Type B pancreatic cell (in vitro differentiated cells): Measurements from ENCODE around the gene BICD1. TPM values are rescaled to one million over a fixed set of nuclear protein-coding genes. Genes with fewer than 3 reads are reported as not detected.

Experiments used
- DNase-seq: peaks from one replicate; pipeline ENCODE4 v3.0.0; 2021; ENCODE audit warnings: mixed read lengths; ENCODE audit not compliant: unreplicated experiment; ENCODE audit errors: extremely low spot score
- H3K27ac Mint-ChIP-seq: 2 replicates; pipeline ENCODE4 v1.8.0; 2021; ENCODE audit warnings: mild to moderate bottlenecking, mixed read lengths
- H3K27me3 Mint-ChIP-seq: 2 replicates; pipeline ENCODE4 v1.8.0; 2021; ENCODE audit warnings: mixed read lengths
- H3K36me3 Mint-ChIP-seq: 2 replicates; pipeline ENCODE4 v1.8.0; 2021; ENCODE audit warnings: mixed read lengths
- H3K4me1 Mint-ChIP-seq: one replicate; pipeline ENCODE4 v1.8.0; 2021; ENCODE audit warnings: mixed read lengths; ENCODE audit not compliant: unreplicated experiment
- H3K4me3 Mint-ChIP-seq: 2 replicates; pipeline ENCODE4 v1.8.0; 2021; ENCODE audit warnings: mild to moderate bottlenecking, mixed read lengths
- H3K9me3 Mint-ChIP-seq: 2 replicates; pipeline ENCODE4 v1.8.0; 2021; ENCODE audit warnings: mixed read lengths
- total RNA-seq: library from RNA; stranded (reverse); gene quantifications from 2 replicates; pipeline ENCODE4 v1.2.1, GENCODE V29; 2021; ENCODE audit warnings: low replicate concordance
- TF ChIP-seq, protein P1 (sequence below): fragments of 200-600 bp; sonication (generic); conservative IDR thresholded peaks from 2 replicates; pipeline ENCODE4 v1.5.0; 2021; ENCODE audit warnings: antibody characterized with exemption, mild to moderate bottlenecking

BICD1 gene
- total RNA-seq, 1 donor from 2014 or later, result 37.7 TPM

- Mint-ChIP-seq H3K27ac (peak overlapping the region; percentile 44), H3K4me3 (no peak overlapping the region), H3K27me3 (no peaks in the 10 kb centered on the region), H3K9me3 (peaks cover 5% of the 10 kb centered on the region), H3K4me1 (peaks cover 4% of the 10 kb centered on the region), H3K36me3 (peaks cover 24% of the 10 kb centered on the region)
- TF ChIP-seq, protein P1, sequence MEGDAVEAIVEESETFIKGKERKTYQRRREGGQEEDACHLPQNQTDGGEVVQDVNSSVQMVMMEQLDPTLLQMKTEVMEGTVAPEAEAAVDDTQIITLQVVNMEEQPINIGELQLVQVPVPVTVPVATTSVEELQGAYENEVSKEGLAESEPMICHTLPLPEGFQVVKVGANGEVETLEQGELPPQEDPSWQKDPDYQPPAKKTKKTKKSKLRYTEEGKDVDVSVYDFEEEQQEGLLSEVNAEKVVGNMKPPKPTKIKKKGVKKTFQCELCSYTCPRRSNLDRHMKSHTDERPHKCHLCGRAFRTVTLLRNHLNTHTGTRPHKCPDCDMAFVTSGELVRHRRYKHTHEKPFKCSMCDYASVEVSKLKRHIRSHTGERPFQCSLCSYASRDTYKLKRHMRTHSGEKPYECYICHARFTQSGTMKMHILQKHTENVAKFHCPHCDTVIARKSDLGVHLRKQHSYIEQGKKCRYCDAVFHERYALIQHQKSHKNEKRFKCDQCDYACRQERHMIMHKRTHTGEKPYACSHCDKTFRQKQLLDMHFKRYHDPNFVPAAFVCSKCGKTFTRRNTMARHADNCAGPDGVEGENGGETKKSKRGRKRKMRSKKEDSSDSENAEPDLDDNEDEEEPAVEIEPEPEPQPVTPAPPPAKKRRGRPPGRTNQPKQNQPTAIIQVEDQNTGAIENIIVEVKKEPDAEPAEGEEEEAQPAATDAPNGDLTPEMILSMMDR, result no peak
- DNase-seq, result no peak
Measured at GRCh38 chr12:32292151-32292550, 185.5 kb downstream of the BICD1 start.

GRCh38 chr12:32293808-32294419 is 187.3 kb downstream of the BICD1 start:
- TF ChIP-seq, protein P1, result peak; percentile 58
- peaks cover 24% of the 10 kb centered on the region for H3K36me3 Mint-ChIP-seq
- peaks cover 4% of the 10 kb centered on the region for H3K4me1 Mint-ChIP-seq
- peaks cover 5% of the 10 kb centered on the region for H3K9me3 Mint-ChIP-seq
- no peaks in the 10 kb centered on the region for H3K27me3 Mint-ChIP-seq
- no peak overlapping the region for H3K27ac Mint-ChIP-seq
- no peak for DNase-seq
- no peak overlapping the region for H3K4me3 Mint-ChIP-seq

- DNase-seq, result no peak
- H3K27ac Mint-ChIP-seq, result peak overlapping the region; percentile 12
- no peaks in the 10 kb centered on the region for H3K27me3 Mint-ChIP-seq
- H3K9me3 Mint-ChIP-seq, result no peaks in the 10 kb centered on the region
- H3K36me3 Mint-ChIP-seq, result peaks cover 14% of the 10 kb centered on the region
- H3K4me3 Mint-ChIP-seq, result no peak overlapping the region
- peaks cover 4% of the 10 kb centered on the region for H3K4me1 Mint-ChIP-seq
- TF ChIP-seq, protein P1, result no peak
Measured at GRCh38 chr12:32296567-32296966, 189.9 kb downstream of the BICD1 start.

- TF ChIP-seq, protein P1, result no peak
- no peaks in the 10 kb centered on the region for H3K9me3 Mint-ChIP-seq
- H3K36me3 Mint-ChIP-seq, result peaks cover 17% of the 10 kb centered on the region
- no peak for DNase-seq
- peaks cover 4% of the 10 kb centered on the region for H3K4me1 Mint-ChIP-seq
- H3K4me3 Mint-ChIP-seq, result no peak overlapping the region
- H3K27ac Mint-ChIP-seq, result no peak overlapping the region
- H3K27me3 Mint-ChIP-seq, result no peaks in the 10 kb centered on the region
Measured at GRCh38 chr12:32298917-32299316, 192.3 kb downstream of the BICD1 start.

DNA sequence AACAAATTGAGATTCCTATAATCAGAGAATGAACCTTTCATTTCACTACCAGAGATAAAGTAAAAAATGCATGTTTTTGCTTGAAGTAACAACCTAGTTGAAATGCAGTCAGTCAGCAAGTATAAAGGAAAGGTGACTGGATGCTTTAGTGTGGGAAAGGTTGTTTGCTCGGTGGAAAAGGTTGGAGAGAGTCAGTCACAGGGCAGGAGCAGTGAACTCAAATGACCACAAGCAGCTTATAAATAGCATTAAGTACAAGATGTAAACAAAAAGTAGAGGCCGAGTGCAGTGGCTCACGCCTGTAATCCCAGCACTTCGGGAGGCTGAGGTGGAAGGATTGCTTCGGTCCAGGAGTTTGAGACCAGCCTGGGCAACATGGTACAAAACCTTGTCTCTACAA is 194.6 kb downstream of the BICD1 start:
- no peak overlapping the region for H3K27ac Mint-ChIP-seq
- no peaks in the 10 kb centered on the region for H3K9me3 Mint-ChIP-seq
- no peak overlapping the region for H3K4me3 Mint-ChIP-seq
- peaks cover 4% of the 10 kb centered on the region for H3K4me1 Mint-ChIP-seq
- TF ChIP-seq, protein P1, result no peak
- H3K36me3 Mint-ChIP-seq, result peaks cover 17% of the 10 kb centered on the region
- no peaks in the 10 kb centered on the region for H3K27me3 Mint-ChIP-seq
- no peak for DNase-seq
